H1 (cell line): ENCODE data around the gene ENPP4. TPM values are rescaled to one million over a fixed set of nuclear protein-coding genes. Genes with fewer than 3 reads are reported as not detected.

Source experiments
- CTCF ChIA-PET: fragments of 300-600 bp; sonication (Branson Sonifier 250); formaldehyde crosslinking; loops from one replicate; lab custom pipeline; 2021; ENCODE audit not compliant: partially characterized antibody; lab: Charles Lee
- POLR2A ChIA-PET: fragments of 300-600 bp; sonication (Branson Sonifier 250); formaldehyde crosslinking; loops from one replicate; lab custom pipeline; 2021; ENCODE audit warnings: inconsistent platforms; ENCODE audit not compliant: partially characterized antibody; lab: Charles Lee
- DNase-seq, 2 experiments: peaks; one replicate each; pipeline versions ENCODE4 v3.0.0 to v3.0.0-alpha.2; 2010 to 2022; ENCODE audit warnings: low spot score in 2 of 2, low read depth in 1 of 2, mixed read lengths in 1 of 2
- FAIRE-seq: peaks from 2 replicates; lab custom pipeline; 2011; peaks lifted over from hg19 to GRCh38; lab: Jason Lieb, UNC
- H2AFZ ChIP-seq: 2 replicates; pipeline ENCODE4 v1.8.1; 2012; ENCODE audit warnings: low read length, inconsistent platforms
- H2AK5ac ChIP-seq: 2 replicates; pipeline ENCODE4 v1.6.1; 2013; ENCODE audit warnings: low read depth, low read length
- H2BK120ac ChIP-seq: replicated peaks from 2 replicates; pipeline ENCODE3; 2013; ENCODE audit warnings: low read depth, low read length, inconsistent platforms
- H2BK12ac ChIP-seq: 2 replicates; pipeline ENCODE4 v1.6.1; 2013; ENCODE audit warnings: low read depth, low read length
- H2BK15ac ChIP-seq: 2 replicates; pipeline ENCODE4 v1.6.1; 2013; ENCODE audit warnings: low read length
- H2BK20ac ChIP-seq: 2 replicates; pipeline ENCODE4 v1.6.1; 2013; ENCODE audit warnings: low read length
- H2BK5ac ChIP-seq: 2 replicates; pipeline ENCODE4 v1.6.1; 2013; ENCODE audit warnings: low read depth, low read length
- H3K14ac ChIP-seq: 2 replicates; pipeline ENCODE4 v1.6.1; 2013; ENCODE audit warnings: inconsistent platforms; ENCODE audit not compliant: insufficient read length
- H3K18ac ChIP-seq: 2 replicates; pipeline ENCODE4 v1.6.1; 2013; ENCODE audit warnings: low read length; ENCODE audit errors: extremely low read depth
- H3K23ac ChIP-seq: 2 replicates; pipeline ENCODE4 v1.6.1; 2013; ENCODE audit warnings: inconsistent platforms; ENCODE audit not compliant: insufficient read length
- H3K23me2 ChIP-seq: 2 replicates; pipeline ENCODE4 v1.6.1; 2013; ENCODE audit warnings: low read depth, low read length
- H3K27ac ChIP-seq: 2 replicates; pipeline ENCODE4 v1.6.1; 2011; ENCODE audit warnings: low read depth, low read length, inconsistent platforms
- H3K27me3 ChIP-seq, 4 experiments: replicated peaks in 1 of 4; 1 replicate in 1 of 4; 2 replicates in 3 of 4; pipeline versions ENCODE4 v1.6.1 to v1.8.1; 2011 to 2013; ENCODE audit warnings: low read length in 3 of 4, mild to moderate bottlenecking in 3 of 4, inconsistent platforms in 2 of 4, mixed read lengths in 2 of 4, moderate library complexity in 1 of 4; ENCODE audit not compliant: control insufficient read depth in 3 of 4, insufficient read depth in 3 of 4; ENCODE audit errors: extremely low read depth in 1 of 4
- H3K36me3 ChIP-seq, 4 experiments: 2 replicates each; pipeline versions ENCODE4 v1.6.1 to v1.8.1; 2011 to 2013; ENCODE audit warnings: mild to moderate bottlenecking in 4 of 4, low read length in 3 of 4, moderate library complexity in 2 of 4, control low read depth in 1 of 4, inconsistent platforms in 1 of 4; ENCODE audit not compliant: insufficient read depth in 4 of 4, control insufficient read depth in 2 of 4
- H3K4ac ChIP-seq: replicated peaks from 2 replicates; pipeline ENCODE3; 2013; ENCODE audit warnings: low read length, low read depth, mixed read lengths, inconsistent platforms; ENCODE audit not compliant: insufficient read length
- H3K4me1 ChIP-seq, 4 experiments: replicated peaks in 1 of 4; 1 replicate in 1 of 4; 2 replicates in 3 of 4; pipeline versions ENCODE4 v1.6.1 to v1.8.1; 2011 to 2013; ENCODE audit warnings: low read length in 3 of 4, inconsistent platforms in 2 of 4, mixed read lengths in 1 of 4; ENCODE audit not compliant: insufficient read depth in 4 of 4, control insufficient read depth in 3 of 4
- H3K4me2 ChIP-seq, 2 experiments: 2 replicates each; pipeline versions ENCODE4 v1.6.1 to v1.8.1; 2011 to 2013; ENCODE audit warnings: low read depth in 2 of 2, low read length in 2 of 2, control low read depth in 1 of 2, inconsistent platforms in 1 of 2, mild to moderate bottlenecking in 1 of 2; ENCODE audit not compliant: insufficient read depth in 1 of 2
- H3K4me3 ChIP-seq, 4 experiments: fragments of 200-600, 300-600 bp in 1 of 4; sonication (generic), shearing (Covaris generic), sonication (Bioruptor Twin) in 1 of 4; 2 replicates each; pipeline versions ENCODE4 v1.5.1 to v1.8.1; 2011 to 2016; ENCODE audit warnings: low read length in 4 of 4, low read depth in 3 of 4, control low read depth in 2 of 4, inconsistent platforms in 2 of 4, mild to moderate bottlenecking in 2 of 4, mixed read lengths in 1 of 4, moderate library complexity in 1 of 4; ENCODE audit not compliant: insufficient read depth in 2 of 4; ENCODE audit errors: extremely low read depth in 1 of 4
- H3K56ac ChIP-seq: replicated peaks from 2 replicates; pipeline ENCODE3; 2013; ENCODE audit warnings: low read depth, mild to moderate bottlenecking, mixed read lengths, low read length, inconsistent platforms; ENCODE audit not compliant: insufficient read length
- H3K79me1 ChIP-seq: 2 replicates; pipeline ENCODE4 v1.6.1; 2013; ENCODE audit warnings: low read depth, low read length, control low read depth
- H3K79me2 ChIP-seq, 2 experiments: 2 replicates each; pipeline versions ENCODE4 v1.6.1 to v1.8.1; 2012 to 2013; ENCODE audit warnings: low read length in 2 of 2, mild to moderate bottlenecking in 2 of 2, inconsistent platforms in 1 of 2; ENCODE audit not compliant: insufficient read depth in 2 of 2, control insufficient read depth in 1 of 2
- H3K9ac ChIP-seq, 4 experiments: replicated peaks in 1 of 4; 1 replicate in 1 of 4; 2 replicates in 3 of 4; pipeline versions ENCODE4 v1.6.1 to v1.8.1; 2011 to 2013; ENCODE audit warnings: low read depth in 3 of 4, low read length in 3 of 4, control low read depth in 2 of 4, mild to moderate bottlenecking in 2 of 4, moderate library complexity in 2 of 4, inconsistent platforms in 1 of 4; ENCODE audit errors: extremely low read depth in 1 of 4
- H3K9me3 ChIP-seq, 2 experiments: 2 replicates each; pipeline versions ENCODE4 v1.6.1 to v1.8.1; 2012 to 2013; ENCODE audit warnings: mild to moderate bottlenecking in 2 of 2, moderate library complexity in 2 of 2, control low read depth in 1 of 2, inconsistent platforms in 1 of 2, low read depth in 1 of 2, low read length in 1 of 2, mixed read lengths in 1 of 2; ENCODE audit not compliant: insufficient read depth in 2 of 2
- H4K20me1 ChIP-seq, 2 experiments: replicated peaks in 1 of 2; 2 replicates each; pipeline versions ENCODE3 to v1.8.1; 2011 to 2013; ENCODE audit warnings: inconsistent platforms in 2 of 2, low read length in 2 of 2, mild to moderate bottlenecking in 1 of 2; ENCODE audit not compliant: insufficient read depth in 2 of 2, control insufficient read depth in 1 of 2
- H4K5ac ChIP-seq: 2 replicates; pipeline ENCODE4 v1.6.1; 2013; ENCODE audit warnings: low read length, low read depth, mixed read lengths, inconsistent platforms; ENCODE audit not compliant: insufficient read length
- H4K8ac ChIP-seq: 2 replicates; pipeline ENCODE4 v1.8.0; 2013; ENCODE audit warnings: mild to moderate bottlenecking, moderate library complexity, low read length, inconsistent platforms; ENCODE audit not compliant: insufficient read depth; ENCODE audit errors: extremely low read depth
- H4K91ac ChIP-seq: replicated peaks from 2 replicates; pipeline ENCODE3; 2013; ENCODE audit warnings: low read length, mixed read lengths, inconsistent platforms; ENCODE audit not compliant: insufficient read length
- CBX5 ChIP-seq: fragments of 300-800, 300-1000 bp; sonication (generic); IDR thresholded peaks from 2 replicates; pipeline ENCODE4 v1.7.1; 2016; ENCODE audit warnings: antibody characterized with exemption, low read length, low read depth
- CHD2 ChIP-seq: IDR thresholded peaks from 2 replicates; pipeline ENCODE4 v1.6.1; 2012; ENCODE audit warnings: low read length, improper control_type of control experiment
- E2F6 ChIP-seq: IDR thresholded peaks from 2 replicates; pipeline ENCODE4 v1.6.1; 2012; ENCODE audit warnings: inconsistent platforms
- FOSL1 ChIP-seq: IDR thresholded peaks from 2 replicates; pipeline ENCODE4 v1.6.1; 2011; ENCODE audit warnings: mild to moderate bottlenecking, low read depth, low read length, moderate library complexity; ENCODE audit not compliant: insufficient read depth
- GABPA ChIP-seq: IDR thresholded peaks from 2 replicates; pipeline ENCODE4 v1.6.1; 2011; ENCODE audit warnings: mild to moderate bottlenecking, low read length, moderate library complexity, borderline replicate concordance; ENCODE audit not compliant: insufficient read depth
- GTF2F1 ChIP-seq: IDR thresholded peaks from 2 replicates; pipeline ENCODE4 v1.6.1; 2012; ENCODE audit warnings: low read depth, low read length, improper control_type of control experiment, borderline replicate concordance
- HDAC2 ChIP-seq, 2 experiments: fragments of 300-600 bp in 1 of 2; sonication (generic) in 1 of 2; IDR thresholded peaks; 2 replicates each; pipeline ENCODE4 v1.6.1; 2011 to 2012; ENCODE audit warnings: low read depth in 2 of 2, low read length in 2 of 2, mild to moderate bottlenecking in 2 of 2, moderate library complexity in 2 of 2, borderline replicate concordance in 1 of 2, inconsistent platforms in 1 of 2
- JUN ChIP-seq: IDR thresholded peaks from 2 replicates; pipeline ENCODE4 v1.6.1; 2011; ENCODE audit warnings: low read depth, mild to moderate bottlenecking, improper control_type of control experiment, low read length
- MAX ChIP-seq: IDR thresholded peaks from 2 replicates; pipeline ENCODE4 v1.6.1; 2012; ENCODE audit warnings: inconsistent platforms
- NRF1 ChIP-seq: IDR thresholded peaks from 2 replicates; pipeline ENCODE4 v1.6.1; 2011; ENCODE audit warnings: mild to moderate bottlenecking, low read depth, low read length, improper control_type of control experiment
- POU5F1 ChIP-seq: IDR thresholded peaks from 2 replicates; pipeline ENCODE4 v1.6.1; 2011; ENCODE audit warnings: low read depth, mild to moderate bottlenecking, low read length, moderate library complexity
- SIRT6 ChIP-seq: IDR thresholded peaks from one replicate; pipeline ENCODE4 v1.7.1; 2012; ENCODE audit warnings: low read length, inconsistent platforms
- SP2 ChIP-seq: IDR thresholded peaks from 2 replicates; pipeline ENCODE4 v1.6.1; 2012; ENCODE audit warnings: mild to moderate bottlenecking, low read length, inconsistent platforms
- TEAD4 ChIP-seq: IDR thresholded peaks from 2 replicates; pipeline ENCODE4 v1.6.1; 2012; ENCODE audit warnings: low read depth, low read length, inconsistent platforms, mixed read lengths
- WGBS, 2 experiments: shearing (Covaris generic) in 1 of 2; methylation state at CpG; one replicate each; pipeline versions ENCODE4 v1.1.6 to v1.1.7; 2013 to 2015; ENCODE audit warnings: low lambda C conversion rate in 2 of 2, mixed read lengths in 2 of 2, inconsistent platforms in 1 of 2, low coverage in 1 of 2, missing lambda C conversion rate in 1 of 2; ENCODE audit not compliant: insufficient replicate concordance in 2 of 2, insufficient coverage in 1 of 2, insufficient read length in 1 of 2; ENCODE audit errors: extremely low coverage in 1 of 2, missing lambda C conversion rate in 1 of 2; 5-methylcytosine and 5-hydroxymethylcytosine counted together
- polyA plus RNA-seq, 7 experiments: library from polyadenylated mRNA; depleted of rRNA in 3 of 7; stranded (reverse) in 5 of 7; unstranded in 2 of 7; fragments of >200 nt in 5 of 7; fragments of 200-250 nt in 2 of 7; gene quantifications; 1 replicate in 5 of 7; 2 replicates in 1 of 7; 4 replicates in 1 of 7; pipeline versions ENCODE4 v1.2.1 to v1.2.3, GENCODE V29; 2011 to 2013; ENCODE audit warnings: missing spikeins in 2 of 7, mixed read lengths in 2 of 7
- total RNA-seq: library from RNA; stranded (reverse); fragmentation: NEBNext Ultra II Directional; extraction: Animal tissue kit (Norgen Biotek cat#: 25700); gene quantifications from 2 replicates; pipeline ENCODE4 v1.2.1, GENCODE V29; 2021

Gene ENPP4
- total and polyA plus RNA-seq, 2 of the 8 experiments (the other 6 are each of a cell fraction or from before 2014, with no cell fraction given): 2.0 to 4.4 TPM

DNA sequence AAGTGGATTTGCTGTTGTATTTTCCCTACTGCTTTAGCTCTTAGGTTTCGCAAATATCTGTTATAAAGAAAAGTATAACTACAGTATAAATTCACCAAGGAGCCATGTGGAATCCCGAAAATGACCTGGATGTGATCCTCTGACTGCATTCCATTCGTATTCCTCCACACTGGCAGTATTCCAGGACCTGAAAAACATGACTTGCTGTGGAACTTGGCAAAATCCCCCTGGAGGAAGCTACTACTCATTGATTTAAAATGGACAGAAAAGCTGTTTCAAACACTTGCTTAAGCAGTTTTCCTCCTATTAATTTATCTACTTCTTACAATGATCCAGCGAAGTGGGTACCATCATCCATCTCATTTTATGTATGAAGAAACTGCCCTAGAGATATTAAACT is 54.3 kb downstream of the ENPP4 start:
- Histone ChIP-seq H3K18ac (no peak overlapping the region), H3K9me3 (no peaks in the 10 kb centered on the region), H3K79me2 (no peaks in the 10 kb centered on the region), H2BK20ac (no peak overlapping the region), H4K91ac (no peak overlapping the region), H2BK120ac (no peak overlapping the region), H3K4me2 (no peak overlapping the region), H3K79me1 (no peaks in the 10 kb centered on the region), H3K27me3 (no peaks in the 10 kb centered on the region; a peak in 1 of 7 replicates), H4K8ac (no peak overlapping the region), H2BK5ac (no peak overlapping the region), H2BK12ac (no peak overlapping the region), H3K4me1 (no peaks in the 10 kb centered on the region), H2AFZ (no peak overlapping the region), H3K36me3 (no peaks in the 10 kb centered on the region), H3K56ac (no peak overlapping the region), H4K20me1 (no peaks in the 10 kb centered on the region), H2BK15ac (no peak overlapping the region), H3K27ac (no peak overlapping the region), H3K23ac (no peak overlapping the region), H3K4me3 (no peak overlapping the region), H3K14ac (no peak overlapping the region), H4K5ac (no peak overlapping the region), H3K4ac (no peak overlapping the region), H3K23me2 (no peaks in the 10 kb centered on the region), H3K9ac (no peak overlapping the region), H2AK5ac (no peak overlapping the region)
- DNase-seq (no peak), FAIRE-seq (no peak)
- ChIA-PET POLR2A (no interaction called here), CTCF (interaction anchor here (1.1 to 1.5 kb wide), 3 partner anchors 9 to 55 kb away, joined by 3 to 5 read pairs (median 4); partner anchors contain the start of gene ENPP4)
- 72% methylated on average over 4 of the region's 4 CpGs; no CpG with 5 or more reads in 1 of the 2 experiments for WGBS, 2 experiments
- no peak for TF ChIP-seq TEAD4
- no peak for TF ChIP-seq SP2
- TF ChIP-seq E2F6: no peak
- no peak for TF ChIP-seq HDAC2 (IDR thresholded peaks at IDR 0.05; ENCODE audit: borderline replicate concordance in 1 of 2, low read depth in 2 of 2, low read length in 2 of 2)
- TF ChIP-seq SIRT6: no peak
- TF ChIP-seq JUN: no peak
- no peak for TF ChIP-seq GTF2F1
- TF ChIP-seq NRF1: no peak
- TF ChIP-seq FOSL1: no peak
- TF ChIP-seq MAX: no peak
- TF ChIP-seq POU5F1: no peak
- TF ChIP-seq CBX5: no peak
- TF ChIP-seq CHD2: no peak
- no peak for TF ChIP-seq GABPA
